Neural cell (in vitro differentiated cells): ENCODE data around the gene PHF3.
A peak's percentile ranks its signal among the peaks of the same experiment; 100 is the strongest.

ENCODE experiments used
- EZH2 ChIP-seq: fragments of 200-600, 300-800 bp; shearing (Covaris generic), sonication (generic); IDR thresholded peaks from 2 replicates; pipeline ENCODE4 v1.6.1; 2014; ENCODE audit warnings: antibody characterized with exemption, low read length, borderline replicate concordance, mild to moderate bottlenecking; ENCODE audit not compliant: insufficient read depth, poor library complexity, severe bottlenecking
- POLR2AphosphoS5 ChIP-seq: IDR thresholded peaks from 2 replicates; pipeline ENCODE4 v1.6.1; 2012
- RAD21 ChIP-seq: fragments of 450-650 bp; conservative IDR thresholded peaks from 2 replicates; pipeline ENCODE4 v1.6.1; 2014; ENCODE audit warnings: antibody characterized with exemption, mild to moderate bottlenecking, moderate library complexity
- REST ChIP-seq: IDR thresholded peaks from 2 replicates; pipeline ENCODE4 v1.6.1; 2012; ENCODE audit warnings: borderline replicate concordance
- SMC3 ChIP-seq: fragments of 450-650 bp; conservative IDR thresholded peaks from 2 replicates; pipeline ENCODE4 v1.6.1; 2014; ENCODE audit warnings: antibody characterized with exemption, mild to moderate bottlenecking, moderate library complexity; ENCODE audit not compliant: poor library complexity
- TAF1 ChIP-seq: IDR thresholded peaks from 2 replicates; pipeline ENCODE4 v1.6.1; 2012; ENCODE audit warnings: low read depth
- TF ChIP-seq, protein P1 (sequence below): fragments of 450-650 bp; IDR thresholded peaks from 2 replicates; pipeline ENCODE4 v1.5.1; 2014; ENCODE audit warnings: antibody characterized with exemption, mild to moderate bottlenecking, moderate library complexity; ENCODE audit not compliant: poor library complexity, severe bottlenecking

- TF ChIP-seq, protein P1, sequence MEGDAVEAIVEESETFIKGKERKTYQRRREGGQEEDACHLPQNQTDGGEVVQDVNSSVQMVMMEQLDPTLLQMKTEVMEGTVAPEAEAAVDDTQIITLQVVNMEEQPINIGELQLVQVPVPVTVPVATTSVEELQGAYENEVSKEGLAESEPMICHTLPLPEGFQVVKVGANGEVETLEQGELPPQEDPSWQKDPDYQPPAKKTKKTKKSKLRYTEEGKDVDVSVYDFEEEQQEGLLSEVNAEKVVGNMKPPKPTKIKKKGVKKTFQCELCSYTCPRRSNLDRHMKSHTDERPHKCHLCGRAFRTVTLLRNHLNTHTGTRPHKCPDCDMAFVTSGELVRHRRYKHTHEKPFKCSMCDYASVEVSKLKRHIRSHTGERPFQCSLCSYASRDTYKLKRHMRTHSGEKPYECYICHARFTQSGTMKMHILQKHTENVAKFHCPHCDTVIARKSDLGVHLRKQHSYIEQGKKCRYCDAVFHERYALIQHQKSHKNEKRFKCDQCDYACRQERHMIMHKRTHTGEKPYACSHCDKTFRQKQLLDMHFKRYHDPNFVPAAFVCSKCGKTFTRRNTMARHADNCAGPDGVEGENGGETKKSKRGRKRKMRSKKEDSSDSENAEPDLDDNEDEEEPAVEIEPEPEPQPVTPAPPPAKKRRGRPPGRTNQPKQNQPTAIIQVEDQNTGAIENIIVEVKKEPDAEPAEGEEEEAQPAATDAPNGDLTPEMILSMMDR, result peak; percentile 96
- peak; percentile 86 for TF ChIP-seq SMC3
- peak; percentile 27 for TF ChIP-seq REST
- peak; percentile 82 for TF ChIP-seq RAD21
- peak; percentile 54 for TF ChIP-seq POLR2AphosphoS5
- peak; percentile 44 for TF ChIP-seq TAF1
- no peak for TF ChIP-seq EZH2
These were observed 37.3 kb upstream of the PHF3 start for GRCh38 chr6:63598049-63599036.
